Midbrain (tissue), 1 donor: ENCODE results near the gene METRN.

Experiments used
- DNase-seq: peaks from one replicate; lab custom pipeline; 2025; lab: John Stamatoyannopoulos, UW

Gene METRN

GRCh38 chr16:714558-715476 is at the start of gene METRN:
METRN (plus strand) TSS chr16:715118; CDS start chr16:715290, 172 bp downstream.
- DNase-seq, result peak; percentile 90

- no peak for DNase-seq
These were observed 48.3 kb upstream of the METRN start for GRCh38 chr16:666572-666971.

GRCh38 chr16:667113-667779 is 47.7 kb upstream of the METRN start:
- no peak for DNase-seq

DNA sequence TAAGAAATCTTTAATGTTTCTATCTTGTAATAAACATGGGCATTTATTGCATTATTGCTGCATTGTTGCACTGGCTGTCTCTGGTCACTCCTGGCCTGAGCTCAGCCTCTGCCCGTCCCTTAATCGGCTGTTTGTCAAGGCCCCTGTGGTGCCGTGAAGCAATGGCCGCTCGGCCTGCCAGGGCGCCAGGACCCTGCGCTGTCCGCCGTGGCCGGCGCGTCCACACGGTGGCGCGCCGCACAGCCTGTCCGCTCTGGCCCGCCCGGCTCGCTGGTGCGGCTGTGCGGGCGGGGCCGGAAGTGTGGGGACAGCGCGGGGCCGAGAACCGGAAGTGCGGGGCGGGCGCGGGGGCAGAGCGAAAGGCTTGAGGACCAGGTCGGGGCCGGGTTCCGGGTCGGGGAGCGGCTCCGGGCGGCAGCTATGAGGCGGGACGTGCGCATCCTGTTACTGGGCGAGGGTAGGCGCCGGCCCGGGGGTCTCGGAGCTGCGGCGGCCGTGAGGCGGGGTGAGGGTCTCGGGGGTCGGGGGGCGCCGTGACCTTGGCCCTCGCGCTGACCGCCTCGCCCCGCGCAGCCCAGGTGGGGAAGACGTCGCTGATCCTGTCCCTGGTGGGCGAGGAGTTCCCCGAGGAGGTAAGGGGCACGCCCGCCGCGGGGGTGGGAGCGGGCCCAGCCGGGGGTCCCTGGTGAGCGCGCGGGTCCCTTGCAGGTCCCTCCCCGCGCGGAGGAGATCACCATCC is 47.0 kb upstream of the METRN start, which contains the start of gene RHOT2:
TSS of gene RHOT2 (plus strand) at position 353 of the 739 bp plus-strand sequence. CDS start at position 421, 68 bp downstream.
- peak; percentile 94 for DNase-seq

GRCh38 chr16:668519-669171 is 46.3 kb upstream of the METRN start:
- no peak for DNase-seq

- no peak for DNase-seq
These were observed 45.3 kb upstream of the METRN start for GRCh38 chr16:669666-670065.

DNA sequence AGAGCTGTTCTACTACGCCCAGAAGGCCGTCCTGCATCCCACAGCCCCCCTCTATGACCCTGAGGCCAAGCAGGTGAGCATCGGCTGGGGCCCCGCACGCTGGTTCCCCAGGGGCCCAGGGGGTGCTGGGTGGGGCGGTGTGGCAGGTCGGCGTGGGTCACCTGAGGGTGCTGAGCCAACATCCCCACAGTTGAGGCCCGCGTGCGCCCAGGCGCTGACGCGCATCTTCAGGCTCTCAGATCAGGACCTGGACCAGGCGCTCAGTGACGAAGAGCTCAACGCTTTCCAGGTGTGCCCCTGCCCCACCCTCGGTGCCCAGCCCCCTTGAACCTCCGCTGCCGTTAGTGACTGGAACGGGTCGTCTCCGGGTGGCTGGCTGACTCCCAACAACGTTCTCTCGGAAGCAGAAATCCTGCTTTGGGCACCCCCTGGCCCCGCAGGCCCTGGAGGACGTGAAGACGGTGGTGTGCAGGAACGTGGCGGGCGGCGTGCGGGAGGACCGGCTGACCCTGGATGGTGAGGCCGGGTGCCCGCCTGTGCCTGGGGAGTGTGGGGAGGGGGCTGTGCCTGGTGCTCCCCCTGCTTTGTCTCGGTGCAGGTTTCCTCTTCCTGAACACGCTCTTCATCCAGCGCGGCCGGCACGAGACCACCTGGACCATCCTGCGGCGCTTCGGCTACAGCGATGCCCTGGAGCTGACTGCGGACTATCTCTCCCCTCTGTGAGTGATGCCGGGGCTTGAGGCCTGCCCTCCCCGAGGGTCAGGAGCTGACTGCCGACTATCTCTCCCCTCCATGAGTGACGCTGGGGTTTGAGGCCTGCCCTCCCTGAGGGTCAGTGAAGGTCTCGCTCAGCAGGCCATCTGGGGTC is 44.2 kb upstream of the METRN start:
- no peak for DNase-seq

DNA sequence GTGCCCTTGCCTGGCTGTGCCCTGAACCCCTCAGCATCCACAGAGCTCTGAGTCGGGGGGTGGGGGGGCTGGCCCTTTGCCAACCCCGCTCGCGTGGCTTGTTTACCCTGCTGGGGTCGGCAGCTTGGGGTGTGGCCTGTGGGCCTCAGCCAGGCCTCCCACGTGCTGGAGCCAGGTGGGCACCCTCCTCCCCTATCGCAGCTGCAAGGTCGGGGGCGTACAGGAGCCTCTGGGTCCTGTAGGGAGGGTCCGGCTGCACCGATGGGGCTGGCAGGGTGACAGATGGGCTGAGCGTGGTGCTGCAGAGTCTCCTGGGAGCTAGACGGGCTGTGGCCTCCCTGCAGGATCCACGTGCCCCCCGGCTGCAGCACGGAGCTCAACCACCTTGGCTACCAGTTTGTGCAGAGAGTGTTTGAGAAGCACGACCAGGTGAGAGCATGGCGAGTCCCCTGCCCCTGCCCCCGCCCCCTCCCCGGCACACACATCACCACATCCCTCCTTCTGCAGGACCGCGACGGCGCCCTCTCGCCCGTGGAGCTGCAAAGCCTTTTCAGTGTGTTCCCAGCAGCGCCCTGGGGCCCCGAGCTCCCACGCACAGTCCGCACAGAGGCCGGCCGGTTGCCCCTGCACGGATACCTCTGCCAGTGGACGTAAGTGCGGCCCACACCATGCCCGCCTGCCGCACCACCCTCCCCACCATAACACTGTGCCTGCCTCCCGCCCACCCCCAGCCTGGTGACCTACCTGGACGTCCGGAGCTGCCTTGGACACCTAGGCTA is 43.4 kb upstream of the METRN start:
- no peak for DNase-seq

DNA sequence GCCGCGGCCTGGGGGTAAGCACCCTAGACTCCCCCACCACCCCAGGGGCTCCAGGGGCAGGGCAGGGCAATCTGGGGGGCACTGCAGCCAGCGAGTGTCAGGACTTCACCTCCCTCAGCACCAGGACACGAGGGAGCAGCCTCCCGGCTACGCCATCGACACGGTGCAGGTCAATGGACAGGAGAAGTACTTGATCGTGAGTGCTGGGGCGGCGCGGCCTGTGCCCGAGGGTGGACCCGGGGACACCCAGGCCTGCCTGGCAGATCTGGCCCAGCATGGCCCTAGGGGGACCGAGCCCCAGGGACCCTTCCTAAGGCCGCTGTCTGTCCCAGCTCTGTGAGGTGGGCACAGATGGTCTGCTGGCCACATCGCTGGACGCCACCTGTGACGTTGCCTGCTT is 42.5 kb upstream of the METRN start:
- DNase-seq, result no peak

DNA sequence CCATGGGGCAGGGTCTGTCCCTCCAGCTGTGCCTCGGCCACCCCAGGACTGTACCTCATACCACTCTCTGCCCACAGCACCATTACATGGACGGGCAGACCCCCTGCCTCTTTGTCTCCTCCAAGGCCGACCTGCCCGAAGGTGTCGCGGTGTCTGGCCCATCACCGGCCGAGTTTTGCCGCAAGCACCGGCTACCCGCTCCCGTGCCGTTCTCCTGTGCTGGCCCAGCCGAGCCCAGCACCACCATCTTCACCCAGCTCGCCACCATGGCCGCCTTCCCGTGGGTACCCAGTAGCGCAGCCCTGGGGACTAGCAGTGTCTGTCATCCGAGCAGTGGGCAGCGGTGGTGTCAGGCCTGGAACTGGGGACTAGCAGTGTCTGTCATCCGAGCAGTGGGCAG is 42.1 kb upstream of the METRN start:
- no peak for DNase-seq

DNA sequence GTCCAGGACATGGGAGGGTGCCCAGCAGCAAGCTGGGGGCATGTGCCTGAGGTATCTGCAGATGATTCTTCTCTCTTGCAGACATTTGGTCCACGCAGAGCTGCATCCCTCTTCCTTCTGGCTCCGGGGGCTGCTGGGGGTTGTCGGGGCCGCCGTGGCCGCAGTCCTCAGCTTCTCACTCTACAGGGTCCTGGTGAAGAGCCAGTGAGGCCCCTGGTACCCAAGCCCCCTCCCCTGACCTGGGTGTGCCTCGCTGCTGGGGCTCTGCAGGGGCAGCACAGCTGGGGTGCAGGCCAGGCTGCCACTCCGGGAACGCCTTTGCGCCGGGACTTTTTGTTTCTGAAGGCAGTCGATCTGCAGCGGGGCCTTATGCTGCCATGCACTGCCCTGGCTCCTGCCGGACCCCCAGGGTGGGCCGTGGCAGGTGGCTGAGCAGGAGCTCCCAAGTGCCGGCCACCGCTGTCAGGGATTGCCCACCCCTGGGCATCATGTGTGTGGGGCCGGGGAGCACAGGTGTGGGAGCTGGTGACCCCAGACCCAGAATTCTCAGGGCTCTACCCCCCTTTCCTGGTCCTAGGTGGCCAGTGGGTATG is 41.4 kb upstream of the METRN start:
- DNase-seq, result no peak

DNA sequence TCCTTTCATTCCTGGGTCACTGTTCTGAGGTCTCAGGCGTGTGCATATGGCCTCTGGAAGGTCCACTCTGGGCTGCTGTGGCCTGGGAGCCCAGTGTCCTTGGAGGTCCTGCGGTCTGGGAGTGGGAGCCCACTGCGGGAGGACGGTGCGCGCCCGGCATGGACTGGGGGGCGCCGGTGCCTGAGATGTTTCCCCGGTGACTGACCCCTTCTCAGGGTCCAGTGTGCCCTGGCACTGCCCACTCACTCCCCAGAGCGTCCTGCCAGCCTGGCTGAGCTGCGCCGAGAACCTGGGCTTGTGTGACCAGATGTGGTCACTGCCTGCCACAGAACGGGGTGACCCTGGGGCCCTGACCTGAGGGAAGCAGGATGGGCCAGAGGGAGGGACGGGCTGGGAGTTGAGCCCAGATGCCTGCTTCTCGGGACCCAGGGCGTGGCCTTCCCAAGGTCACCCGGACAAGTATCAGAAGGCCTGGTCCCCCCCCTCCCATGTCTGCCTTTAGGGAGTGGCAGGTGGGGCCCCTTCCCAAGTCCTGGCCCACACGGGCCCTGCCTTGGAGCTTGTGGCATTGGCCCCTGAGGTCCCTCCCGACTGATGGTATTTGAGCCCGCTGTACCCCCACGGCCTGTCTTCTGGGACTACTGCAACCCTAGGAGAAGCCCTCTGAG is 40.6 kb upstream of the METRN start:
- no peak for DNase-seq

DNA sequence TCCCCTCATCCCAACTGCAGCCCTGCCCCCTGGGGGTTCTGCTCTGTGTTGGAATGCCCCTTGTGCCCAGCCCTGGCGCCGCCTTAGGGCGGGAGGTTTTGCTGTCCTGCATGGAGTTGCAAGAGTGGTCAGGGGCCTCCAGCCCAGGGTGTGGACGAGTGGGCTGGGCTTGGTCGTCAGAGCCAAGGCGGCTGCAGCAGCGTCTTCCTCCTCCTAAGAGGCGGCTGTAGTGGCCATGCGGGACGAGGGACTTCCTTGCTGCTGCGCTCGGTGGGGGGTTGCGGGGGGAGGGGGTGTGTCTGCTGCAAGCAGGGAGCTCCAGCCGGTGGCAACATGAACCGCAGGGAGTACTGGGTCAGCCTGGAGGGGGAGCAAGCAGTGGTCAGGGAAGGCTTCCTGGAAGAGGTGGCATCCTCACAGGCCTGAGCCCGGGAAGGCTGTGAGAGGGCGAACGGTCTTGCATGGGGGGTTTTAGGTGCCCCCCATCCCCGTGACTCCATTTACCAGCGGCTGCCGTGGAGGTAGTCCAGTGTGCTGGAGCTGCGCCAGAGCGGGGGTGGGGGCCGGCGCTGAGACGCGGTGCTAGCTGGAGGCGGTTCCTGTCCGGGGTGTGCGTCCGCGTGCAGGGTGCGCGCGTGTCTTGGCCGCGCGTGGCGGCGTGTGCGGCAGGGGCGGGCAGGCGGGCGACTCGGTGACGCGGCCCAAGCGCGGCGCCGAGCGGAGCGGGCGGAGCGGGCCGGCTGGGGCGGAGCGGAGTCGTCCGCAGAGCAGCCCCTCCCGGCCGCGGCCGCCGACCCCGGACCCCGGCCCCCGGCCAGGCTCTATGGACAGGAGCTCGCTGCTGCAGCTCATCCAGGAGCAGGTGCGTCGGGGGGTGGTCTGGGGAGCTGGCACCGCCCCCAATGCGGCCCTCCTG is 39.7 kb upstream of the METRN start, which contains the start of gene RHBDL1:
TSS of gene RHBDL1 (plus strand) at position 704 of the 916 bp plus-strand sequence. CDS start at position 824, 120 bp downstream.
- DNase-seq, result peak; percentile 52

DNA sequence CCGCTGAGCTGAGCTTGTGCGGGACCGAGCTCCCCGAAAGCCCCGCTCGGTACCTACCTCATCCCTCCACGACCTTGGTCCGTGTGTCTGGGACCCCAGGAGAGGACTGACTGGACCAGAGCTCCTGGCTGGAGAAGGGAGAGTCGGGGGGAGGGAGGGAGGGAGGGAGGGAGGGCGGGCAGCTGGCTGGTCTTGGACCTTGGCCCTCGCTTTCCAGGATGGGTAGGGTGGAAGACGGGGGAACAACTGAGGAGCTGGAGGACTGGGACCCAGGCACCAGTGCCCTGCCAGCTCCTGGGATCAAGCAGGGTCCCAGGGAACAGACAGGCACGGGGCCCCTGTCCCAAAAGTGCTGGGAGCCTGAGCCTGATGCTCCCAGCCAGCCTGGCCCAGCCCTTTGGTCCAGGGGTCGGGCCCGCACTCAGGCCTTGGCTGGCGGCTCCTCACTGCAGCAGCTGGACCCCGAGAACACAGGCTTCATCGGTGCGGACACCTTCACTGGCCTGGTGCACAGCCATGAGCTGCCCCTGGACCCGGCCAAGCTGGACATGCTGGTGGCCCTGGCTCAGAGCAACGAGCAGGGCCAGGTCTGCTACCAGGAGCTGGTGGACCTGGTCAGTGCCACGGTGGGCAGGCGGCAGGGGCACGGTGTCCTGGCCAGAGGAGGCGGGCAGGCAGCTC is 38.9 kb upstream of the METRN start:
- DNase-seq, result no peak

DNA sequence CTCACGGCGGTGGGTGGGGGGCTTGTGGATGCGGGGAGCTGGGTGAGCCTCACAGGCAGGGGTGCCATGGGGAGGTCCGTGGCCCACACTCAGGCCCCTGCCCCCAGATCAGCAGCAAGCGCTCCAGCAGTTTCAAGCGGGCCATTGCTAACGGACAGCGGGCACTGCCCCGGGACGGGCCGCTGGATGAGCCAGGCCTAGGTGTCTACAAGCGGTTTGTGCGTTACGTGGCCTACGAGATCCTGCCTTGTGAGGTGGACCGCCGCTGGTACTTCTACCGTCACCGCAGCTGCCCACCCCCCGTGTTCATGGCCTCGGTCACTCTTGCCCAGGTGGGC is 38.4 kb upstream of the METRN start:
- no peak for DNase-seq

GRCh38 chr16:676913-677312 is 38.0 kb upstream of the METRN start:
- no peak for DNase-seq
